SK-N-SH treated with all-trans-retinoic acid at 6 μM for 48 hours (cell line): ENCODE measurements around the gene ALS2.

Experiments
- ATAC-seq: fragments of 200-7000 bp; cut with Tn5 transposase; 3 replicates; pipeline ENCODE4 v1.9.1; 2020; ENCODE audit warnings: mild to moderate bottlenecking, moderate library complexity
- ARNTL ChIP-seq: fragments of 450-650 bp; formaldehyde crosslinking; IDR thresholded peaks from 2 replicates; pipeline ENCODE4 v1.5.0; 2020; ENCODE audit warnings: low read depth, mild to moderate bottlenecking, moderate library complexity, borderline replicate concordance
- BACH2 ChIP-seq: fragments of 250-450 bp; sonication (Bioruptor Pico); IDR thresholded peaks from 2 replicates; pipeline ENCODE4 v1.9.0; 2021; ENCODE audit warnings: mild to moderate bottlenecking, borderline replicate concordance
- CSDC2 ChIP-seq: fragments of 250-450 bp; sonication (Bioruptor Pico); IDR thresholded peaks from 2 replicates; pipeline ENCODE4 v1.5.0; 2020; ENCODE audit warnings: mild to moderate bottlenecking, moderate library complexity
- ESRRG ChIP-seq: fragments of 250-450 bp; sonication (Bioruptor Pico); IDR thresholded peaks from 2 replicates; pipeline ENCODE4 v1.6.1; 2021; ENCODE audit warnings: mild to moderate bottlenecking
- GLIS3 ChIP-seq: fragments of 250-450 bp; sonication (Bioruptor Pico); IDR thresholded peaks from 2 replicates; pipeline ENCODE4 v1.5.0; 2020; ENCODE audit warnings: mild to moderate bottlenecking, moderate library complexity
- ISL1 ChIP-seq: fragments of 250-450 bp; sonication (Bioruptor Pico); IDR thresholded peaks from 2 replicates; pipeline ENCODE4 v2.1.2; 2022; ENCODE audit warnings: mild to moderate bottlenecking, moderate library complexity
- OSR1 ChIP-seq: fragments of 250-450 bp; sonication (Bioruptor Pico); IDR thresholded peaks from 2 replicates; pipeline ENCODE4 v1.8.0; 2022; ENCODE audit warnings: moderate library complexity, mild to moderate bottlenecking, inconsistent platforms
- PPARA ChIP-seq: fragments of 250-450 bp; sonication (Bioruptor Pico); IDR thresholded peaks from 2 replicates; pipeline ENCODE4 v1.5.0; 2020; ENCODE audit warnings: mild to moderate bottlenecking, borderline replicate concordance
- SNAI2 ChIP-seq: fragments of 250-450 bp; sonication (Bioruptor Pico); IDR thresholded peaks from 2 replicates; pipeline ENCODE4 v1.5.0; 2020; ENCODE audit warnings: mild to moderate bottlenecking, moderate library complexity
- TCF4 ChIP-seq: fragments of 250-450 bp; sonication (Bioruptor Pico); IDR thresholded peaks from 2 replicates; pipeline ENCODE4 v1.8.0; 2021; ENCODE audit warnings: mild to moderate bottlenecking, moderate library complexity, borderline replicate concordance
- TOX ChIP-seq: fragments of 250-450 bp; sonication (Bioruptor Pico); IDR thresholded peaks from 2 replicates; pipeline ENCODE4 v1.8.0; 2021; ENCODE audit warnings: mild to moderate bottlenecking, moderate library complexity, borderline replicate concordance
- ZC3H10 ChIP-seq: fragments of 250-450 bp; sonication (Bioruptor Pico); IDR thresholded peaks from 2 replicates; pipeline ENCODE4 v1.5.1; 2021; ENCODE audit warnings: mild to moderate bottlenecking, moderate library complexity
- ZFP3 ChIP-seq: fragments of 250-450 bp; sonication (Bioruptor Pico); IDR thresholded peaks from 2 replicates; pipeline ENCODE4 v1.5.0; 2020; ENCODE audit warnings: mild to moderate bottlenecking, moderate library complexity
- ZFP30 ChIP-seq: fragments of 450-650 bp; formaldehyde crosslinking; IDR thresholded peaks from 2 replicates; pipeline ENCODE4 v1.5.0; 2022; ENCODE audit warnings: mild to moderate bottlenecking, moderate library complexity
- ZNF565 ChIP-seq: fragments of 450-650 bp; formaldehyde crosslinking; conservative IDR thresholded peaks from 2 replicates; pipeline ENCODE4 v1.5.0; 2020; ENCODE audit warnings: low read depth, mild to moderate bottlenecking, moderate library complexity
- ZNF70 ChIP-seq: fragments of 450-650 bp; formaldehyde crosslinking; IDR thresholded peaks from 2 replicates; pipeline ENCODE4 v1.5.0; 2020; ENCODE audit warnings: mild to moderate bottlenecking, moderate library complexity
- ZNF8 ChIP-seq: fragments of 450-650 bp; formaldehyde crosslinking; IDR thresholded peaks from 2 replicates; pipeline ENCODE4 v1.5.0; 2020; ENCODE audit warnings: mild to moderate bottlenecking, moderate library complexity
- TF ChIP-seq, protein P1 (sequence below): fragments of 250-450 bp; sonication (Bioruptor Pico); IDR thresholded peaks from 2 replicates; pipeline ENCODE4 v1.5.0; 2020; ENCODE audit warnings: mild to moderate bottlenecking, moderate library complexity
- TF ChIP-seq, protein P2 (sequence below): fragments of 250-450 bp; sonication (Bioruptor Pico); IDR thresholded peaks from 2 replicates; pipeline ENCODE4 v1.5.1; 2020; ENCODE audit warnings: low read depth, mild to moderate bottlenecking, moderate library complexity
- TF ChIP-seq, protein P3 (sequence below): fragments of 250-450 bp; sonication (Bioruptor Pico); IDR thresholded peaks from 2 replicates; pipeline ENCODE4 v1.5.1; 2021; ENCODE audit warnings: mild to moderate bottlenecking, moderate library complexity
- TF ChIP-seq, protein P4 (sequence below): fragments of 250-450 bp; sonication (Bioruptor Pico); IDR thresholded peaks from 2 replicates; pipeline ENCODE4 v1.8.0; 2021; ENCODE audit warnings: low read depth, mild to moderate bottlenecking, moderate library complexity, borderline replicate concordance

The ALS2 gene

DNA sequence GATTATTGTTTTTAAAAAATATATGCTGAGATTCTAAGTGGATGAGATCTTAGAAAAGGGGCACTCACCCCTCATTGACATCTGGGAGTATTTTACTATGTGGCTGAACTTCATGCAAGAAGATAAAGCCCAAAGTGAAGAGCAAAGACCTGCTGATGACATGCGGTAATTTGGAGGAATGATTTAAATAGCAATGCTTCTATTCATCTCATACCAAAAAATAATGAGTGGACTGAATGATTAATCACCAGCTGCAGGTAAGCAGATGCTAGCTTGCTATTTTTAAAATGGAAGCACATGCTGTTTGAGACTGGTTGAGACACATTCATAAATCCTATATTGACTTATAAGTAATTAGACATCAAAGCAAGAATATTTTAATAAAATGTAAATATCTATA, 12.9 kb upstream of the ALS2 start:
- ATAC-seq: no peak
- no peak for TF ChIP-seq PPARA (CRISPR knock-in tag)
- no peak for TF ChIP-seq ARNTL
- no peak for TF ChIP-seq ZFP3
- TF ChIP-seq TOX (CRISPR knock-in tag): no peak
- TF ChIP-seq, protein P1, sequence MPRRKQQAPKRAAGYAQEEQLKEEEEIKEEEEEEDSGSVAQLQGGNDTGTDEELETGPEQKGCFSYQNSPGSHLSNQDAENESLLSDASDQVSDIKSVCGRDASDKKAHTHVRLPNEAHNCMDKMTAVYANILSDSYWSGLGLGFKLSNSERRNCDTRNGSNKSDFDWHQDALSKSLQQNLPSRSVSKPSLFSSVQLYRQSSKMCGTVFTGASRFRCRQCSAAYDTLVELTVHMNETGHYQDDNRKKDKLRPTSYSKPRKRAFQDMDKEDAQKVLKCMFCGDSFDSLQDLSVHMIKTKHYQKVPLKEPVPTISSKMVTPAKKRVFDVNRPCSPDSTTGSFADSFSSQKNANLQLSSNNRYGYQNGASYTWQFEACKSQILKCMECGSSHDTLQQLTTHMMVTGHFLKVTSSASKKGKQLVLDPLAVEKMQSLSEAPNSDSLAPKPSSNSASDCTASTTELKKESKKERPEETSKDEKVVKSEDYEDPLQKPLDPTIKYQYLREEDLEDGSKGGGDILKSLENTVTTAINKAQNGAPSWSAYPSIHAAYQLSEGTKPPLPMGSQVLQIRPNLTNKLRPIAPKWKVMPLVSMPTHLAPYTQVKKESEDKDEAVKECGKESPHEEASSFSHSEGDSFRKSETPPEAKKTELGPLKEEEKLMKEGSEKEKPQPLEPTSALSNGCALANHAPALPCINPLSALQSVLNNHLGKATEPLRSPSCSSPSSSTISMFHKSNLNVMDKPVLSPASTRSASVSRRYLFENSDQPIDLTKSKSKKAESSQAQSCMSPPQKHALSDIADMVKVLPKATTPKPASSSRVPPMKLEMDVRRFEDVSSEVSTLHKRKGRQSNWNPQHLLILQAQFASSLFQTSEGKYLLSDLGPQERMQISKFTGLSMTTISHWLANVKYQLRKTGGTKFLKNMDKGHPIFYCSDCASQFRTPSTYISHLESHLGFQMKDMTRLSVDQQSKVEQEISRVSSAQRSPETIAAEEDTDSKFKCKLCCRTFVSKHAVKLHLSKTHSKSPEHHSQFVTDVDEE (CRISPR knock-in tag): no peak
- TF ChIP-seq, protein P2, sequence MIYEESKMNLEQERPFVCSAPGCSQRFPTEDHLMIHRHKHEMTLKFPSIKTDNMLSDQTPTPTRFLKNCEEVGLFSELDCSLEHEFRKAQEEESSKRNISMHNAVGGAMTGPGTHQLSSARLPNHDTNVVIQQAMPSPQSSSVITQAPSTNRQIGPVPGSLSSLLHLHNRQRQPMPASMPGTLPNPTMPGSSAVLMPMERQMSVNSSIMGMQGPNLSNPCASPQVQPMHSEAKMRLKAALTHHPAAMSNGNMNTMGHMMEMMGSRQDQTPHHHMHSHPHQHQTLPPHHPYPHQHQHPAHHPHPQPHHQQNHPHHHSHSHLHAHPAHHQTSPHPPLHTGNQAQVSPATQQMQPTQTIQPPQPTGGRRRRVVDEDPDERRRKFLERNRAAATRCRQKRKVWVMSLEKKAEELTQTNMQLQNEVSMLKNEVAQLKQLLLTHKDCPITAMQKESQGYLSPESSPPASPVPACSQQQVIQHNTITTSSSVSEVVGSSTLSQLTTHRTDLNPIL (CRISPR knock-in tag): no peak
- no peak for TF ChIP-seq ZNF8 (CRISPR knock-in tag)
- no peak for TF ChIP-seq ISL1 (CRISPR knock-in tag)
- TF ChIP-seq ZC3H10 (CRISPR knock-in tag): no peak
- TF ChIP-seq SNAI2 (CRISPR knock-in tag): no peak
- TF ChIP-seq ZFP30 (CRISPR knock-in tag): no peak

- TF ChIP-seq PPARA (CRISPR knock-in tag) (no peak), TCF4 (no peak), ZNF70 (CRISPR knock-in tag) (no peak), CSDC2 (no peak), SNAI2 (CRISPR knock-in tag) (no peak), TOX (CRISPR knock-in tag) (no peak), BACH2 (no peak), ZNF565 (CRISPR knock-in tag) (no peak), ZFP30 (CRISPR knock-in tag) (no peak), ARNTL (no peak), ZNF8 (CRISPR knock-in tag) (no peak)
- TF ChIP-seq, protein P3, sequence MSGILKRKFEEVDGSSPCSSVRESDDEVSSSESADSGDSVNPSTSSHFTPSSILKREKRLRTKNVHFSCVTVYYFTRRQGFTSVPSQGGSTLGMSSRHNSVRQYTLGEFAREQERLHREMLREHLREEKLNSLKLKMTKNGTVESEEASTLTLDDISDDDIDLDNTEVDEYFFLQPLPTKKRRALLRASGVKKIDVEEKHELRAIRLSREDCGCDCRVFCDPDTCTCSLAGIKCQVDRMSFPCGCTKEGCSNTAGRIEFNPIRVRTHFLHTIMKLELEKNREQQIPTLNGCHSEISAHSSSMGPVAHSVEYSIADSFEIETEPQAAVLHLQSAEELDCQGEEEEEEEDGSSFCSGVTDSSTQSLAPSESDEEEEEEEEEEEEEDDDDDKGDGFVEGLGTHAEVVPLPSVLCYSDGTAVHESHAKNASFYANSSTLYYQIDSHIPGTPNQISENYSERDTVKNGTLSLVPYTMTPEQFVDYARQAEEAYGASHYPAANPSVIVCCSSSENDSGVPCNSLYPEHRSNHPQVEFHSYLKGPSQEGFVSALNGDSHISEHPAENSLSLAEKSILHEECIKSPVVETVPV (CRISPR knock-in tag): no peak
- TF ChIP-seq, protein P2 (CRISPR knock-in tag): no peak
- no peak for ATAC-seq
These were observed 10.3 kb upstream of the ALS2 start for GRCh38 chr2:201790989-201791388.

GRCh38 chr2:201790291-201790690, 9.6 kb upstream of the ALS2 start:
- TF ChIP-seq TOX (CRISPR knock-in tag) (no peak), ZNF565 (CRISPR knock-in tag) (no peak), PPARA (CRISPR knock-in tag) (no peak), ARNTL (no peak)
- ATAC-seq: no peak

GRCh38 chr2:201789395-201789794, 8.7 kb upstream of the ALS2 start:
- no peak for ATAC-seq
- TF ChIP-seq ARNTL (no peak), PPARA (CRISPR knock-in tag) (no peak), ZFP3 (no peak), ZC3H10 (CRISPR knock-in tag) (no peak), CSDC2 (no peak), ESRRG (no peak), BACH2 (no peak), ZNF565 (CRISPR knock-in tag) (no peak)
- TF ChIP-seq, protein P2 (CRISPR knock-in tag): no peak

DNA sequence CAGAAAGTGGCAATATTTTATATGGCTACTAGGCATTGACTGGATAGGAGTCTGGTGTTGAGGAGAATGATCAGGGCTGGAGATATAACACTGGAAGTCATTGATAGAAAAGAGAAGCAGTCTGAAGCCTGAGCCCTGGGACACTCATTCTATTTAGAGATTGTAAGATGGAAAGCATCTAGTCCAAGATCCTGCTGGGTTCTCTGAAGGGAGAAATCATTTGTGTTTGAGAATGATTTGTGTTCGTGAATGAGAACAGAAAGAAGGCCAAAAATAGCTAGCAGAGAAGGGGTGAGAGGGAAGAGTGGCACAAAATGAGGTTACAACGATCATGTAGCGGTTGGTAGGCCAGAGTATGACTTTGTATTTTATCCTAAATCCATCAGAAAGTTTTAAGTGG, 7.6 kb upstream of the ALS2 start:
- ATAC-seq: no peak
- TF ChIP-seq, protein P1 (CRISPR knock-in tag): no peak
- TF ChIP-seq GLIS3 (CRISPR knock-in tag) (no peak), ZFP3 (no peak), ZNF70 (CRISPR knock-in tag) (no peak), ZFP30 (CRISPR knock-in tag) (no peak), OSR1 (CRISPR knock-in tag) (no peak), TCF4 (no peak), TOX (CRISPR knock-in tag) (no peak)
- TF ChIP-seq, protein P4, sequence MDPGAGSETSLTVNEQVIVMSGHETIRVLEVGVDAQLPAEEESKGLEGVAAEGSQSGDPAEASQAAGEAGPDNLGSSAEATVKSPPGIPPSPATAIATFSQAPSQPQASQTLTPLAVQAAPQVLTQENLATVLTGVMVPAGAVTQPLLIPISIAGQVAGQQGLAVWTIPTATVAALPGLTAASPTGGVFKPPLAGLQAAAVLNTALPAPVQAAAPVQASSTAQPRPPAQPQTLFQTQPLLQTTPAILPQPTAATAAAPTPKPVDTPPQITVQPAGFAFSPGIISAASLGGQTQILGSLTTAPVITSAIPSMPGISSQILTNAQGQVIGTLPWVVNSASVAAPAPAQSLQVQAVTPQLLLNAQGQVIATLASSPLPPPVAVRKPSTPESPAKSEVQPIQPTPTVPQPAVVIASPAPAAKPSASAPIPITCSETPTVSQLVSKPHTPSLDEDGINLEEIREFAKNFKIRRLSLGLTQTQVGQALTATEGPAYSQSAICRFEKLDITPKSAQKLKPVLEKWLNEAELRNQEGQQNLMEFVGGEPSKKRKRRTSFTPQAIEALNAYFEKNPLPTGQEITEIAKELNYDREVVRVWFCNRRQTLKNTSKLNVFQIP (CRISPR knock-in tag): no peak
